GM18868 (cell line): ENCODE results near the gene CNKSR3.
"Not testable (repeated sequence)": the region's sequence is repeated elsewhere in the genome, so short reads cannot be mapped to it uniquely, and the experiment has no call there.

ENCODE experiments used
- ATAC-seq: cut with Tn5 transposase; IDR thresholded peaks from one replicate; pipeline ENCODE4 v1.9.1; 2021; ENCODE audit warnings: mild to moderate bottlenecking, moderate library complexity; ENCODE audit not compliant: unreplicated experiment

Gene CNKSR3

GRCh38 chr6:154528310-154528915 lies 17.9 kb upstream of the CNKSR3 start:
- no peak for ATAC-seq

DNA sequence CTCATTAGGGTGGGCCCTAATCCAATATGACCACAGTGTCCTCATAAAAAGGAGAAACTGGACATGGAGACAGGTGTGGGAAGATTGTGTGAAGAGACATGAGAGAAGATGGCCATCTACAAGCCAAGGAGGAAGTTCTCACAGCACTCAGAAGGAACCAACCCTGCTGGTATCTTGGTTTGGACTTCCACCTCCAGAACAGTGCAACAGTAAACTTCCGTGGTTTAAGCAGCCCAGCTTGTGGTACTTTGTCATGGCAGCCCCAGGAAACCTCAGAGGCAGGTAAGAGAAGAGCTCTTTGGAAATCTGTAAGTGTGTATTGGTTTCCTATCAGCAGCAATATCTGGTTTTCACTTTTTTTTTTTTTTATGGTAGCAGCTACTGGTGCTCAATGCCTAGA lies 16.5 kb upstream of the CNKSR3 start:
- ATAC-seq = no peak

DNA sequence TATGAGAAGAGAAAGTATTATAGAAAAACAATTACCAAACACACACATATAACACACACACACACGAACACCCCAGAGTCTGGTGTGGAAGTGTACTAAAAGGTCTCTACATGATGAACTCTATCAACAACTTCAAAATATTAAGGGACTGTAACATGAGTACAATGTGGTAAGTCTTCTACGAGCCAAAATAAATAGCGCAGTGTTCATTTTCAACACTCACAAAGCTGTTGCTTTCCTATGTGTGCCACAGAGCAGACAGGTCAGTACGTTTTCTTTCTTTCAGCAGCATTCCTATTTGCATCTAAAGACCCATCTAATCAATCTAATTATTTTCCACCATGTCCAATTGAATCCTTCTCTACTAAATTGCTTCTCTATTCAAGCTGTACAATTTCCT lies 12.1 kb upstream of the CNKSR3 start:
- ATAC-seq = no peak

- no peak for ATAC-seq
Observed at GRCh38 chr6:154521412-154521811, 10.9 kb upstream of the CNKSR3 start.

DNA sequence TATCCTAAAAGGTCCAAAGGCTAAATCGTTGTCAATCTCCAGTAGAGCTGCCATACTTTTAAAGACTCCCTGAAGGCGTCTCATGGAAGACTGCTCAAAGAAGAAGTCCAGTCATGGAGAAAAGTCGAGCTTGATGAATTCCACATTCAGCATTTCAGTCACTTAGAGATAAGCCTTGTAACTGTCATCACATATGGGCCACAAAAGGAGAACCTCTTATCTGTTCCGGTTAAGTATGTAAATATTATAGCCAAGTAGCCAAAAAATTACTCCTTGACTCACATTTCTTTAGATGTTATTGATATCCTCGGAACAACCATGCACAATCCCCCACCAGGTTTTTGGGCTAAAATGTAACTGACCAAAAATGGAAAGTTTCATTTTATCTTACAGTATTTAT lies 9.8 kb upstream of the CNKSR3 start:
- no peak for ATAC-seq

GRCh38 chr6:154518396-154518795 lies 7.9 kb upstream of the CNKSR3 start:
- no peak for ATAC-seq

DNA sequence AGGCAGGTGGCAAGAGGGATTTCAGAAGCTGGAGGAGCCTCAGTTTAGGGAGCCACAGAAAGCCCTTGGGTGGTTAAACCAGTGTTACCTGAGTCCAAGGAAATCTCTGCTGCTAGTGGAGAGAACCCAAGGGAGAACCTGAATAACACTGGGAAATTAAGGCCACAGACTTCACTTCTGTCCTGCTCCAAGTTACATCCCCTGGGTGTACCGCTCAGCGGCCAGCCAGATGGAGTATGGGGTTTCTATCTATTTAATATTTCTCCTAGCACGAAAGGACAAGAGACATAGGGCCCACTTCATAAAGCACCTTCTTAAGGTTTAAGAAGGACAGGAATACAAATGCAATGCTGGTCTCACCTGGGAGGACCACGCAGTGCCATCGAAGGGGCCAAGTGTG lies 5.8 kb upstream of the CNKSR3 start:
- no peak for ATAC-seq

DNA sequence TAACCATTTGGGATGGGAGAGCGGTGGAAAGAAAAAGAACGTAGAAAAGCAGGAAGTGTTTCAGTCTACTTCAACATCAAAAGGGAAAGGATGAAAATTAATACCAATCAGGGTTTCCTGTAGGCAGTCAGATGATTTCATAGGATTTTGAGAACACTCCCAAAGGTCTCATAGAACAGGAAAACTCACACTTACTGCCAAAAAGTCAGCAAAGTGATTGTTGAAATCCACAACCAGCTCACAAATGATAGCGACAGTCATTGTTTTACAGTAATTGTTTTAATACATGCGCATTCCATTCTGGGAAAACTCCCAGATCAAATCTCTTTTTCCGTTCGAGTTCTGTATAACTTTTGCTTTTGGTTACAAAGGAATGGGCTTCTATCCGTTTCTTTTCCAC lies 5.3 kb upstream of the CNKSR3 start:
- no peak for ATAC-seq

- ATAC-seq = not testable (repeated sequence)
Observed at GRCh38 chr6:154515076-154515475, 4.6 kb upstream of the CNKSR3 start.

GRCh38 chr6:154514481-154514880 lies 4.0 kb upstream of the CNKSR3 start:
- no peak for ATAC-seq

DNA sequence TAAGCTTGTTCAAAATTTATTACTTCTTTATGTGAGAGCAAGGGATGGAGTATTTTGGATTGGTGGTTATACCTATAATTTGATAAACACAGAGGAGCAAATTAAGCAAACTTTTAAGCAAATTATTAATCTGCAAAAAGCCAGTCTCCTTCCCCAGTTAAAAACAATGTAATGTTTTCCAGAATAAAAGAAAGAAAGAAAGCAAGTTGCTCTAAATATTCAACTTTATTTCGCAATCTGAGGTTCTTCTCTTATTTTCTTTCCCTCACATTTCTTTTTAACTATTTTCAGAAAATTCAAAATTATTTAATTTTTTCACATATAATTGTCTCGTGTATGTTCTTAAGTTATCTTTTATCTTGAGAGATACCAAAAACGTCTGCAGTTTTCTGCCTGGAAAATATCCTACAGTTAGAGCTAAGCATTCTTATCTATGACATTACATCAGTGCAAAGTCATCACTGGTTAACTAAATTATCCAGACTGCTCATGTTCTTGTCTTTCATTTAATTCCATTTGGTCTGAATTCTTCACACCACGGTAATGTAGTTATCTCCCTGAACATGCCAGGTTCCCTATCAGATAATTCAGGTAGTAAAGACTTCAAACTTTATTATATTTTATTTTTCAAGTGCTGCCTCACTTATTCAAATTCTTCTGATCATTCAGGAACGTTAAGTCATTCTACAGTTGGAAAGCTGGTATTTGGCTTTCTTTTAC lies 3.3 kb upstream of the CNKSR3 start:
- ATAC-seq = no peak

- no peak for ATAC-seq
Observed at GRCh38 chr6:154512201-154512600, 1.7 kb upstream of the CNKSR3 start.

DNA sequence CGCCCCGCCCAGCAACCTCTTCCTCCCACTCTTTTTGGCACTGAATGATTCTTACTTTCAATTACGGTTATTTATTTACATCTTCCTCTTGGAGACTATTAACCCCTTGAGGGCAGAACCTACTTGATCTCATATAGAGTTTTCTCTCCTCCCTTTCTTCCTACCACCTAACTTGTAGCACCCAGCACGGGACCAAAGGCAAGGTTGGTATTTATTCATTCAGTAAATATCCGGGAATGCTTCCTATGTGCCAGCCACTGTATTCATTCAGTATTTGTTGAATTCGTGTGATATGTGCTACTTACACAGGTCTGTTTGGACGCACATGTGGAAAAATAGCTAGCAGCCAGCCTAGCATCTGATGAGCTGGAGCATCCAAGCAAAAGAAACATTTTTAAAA lies 1.3 kb upstream of the CNKSR3 start:
- ATAC-seq = no peak

DNA sequence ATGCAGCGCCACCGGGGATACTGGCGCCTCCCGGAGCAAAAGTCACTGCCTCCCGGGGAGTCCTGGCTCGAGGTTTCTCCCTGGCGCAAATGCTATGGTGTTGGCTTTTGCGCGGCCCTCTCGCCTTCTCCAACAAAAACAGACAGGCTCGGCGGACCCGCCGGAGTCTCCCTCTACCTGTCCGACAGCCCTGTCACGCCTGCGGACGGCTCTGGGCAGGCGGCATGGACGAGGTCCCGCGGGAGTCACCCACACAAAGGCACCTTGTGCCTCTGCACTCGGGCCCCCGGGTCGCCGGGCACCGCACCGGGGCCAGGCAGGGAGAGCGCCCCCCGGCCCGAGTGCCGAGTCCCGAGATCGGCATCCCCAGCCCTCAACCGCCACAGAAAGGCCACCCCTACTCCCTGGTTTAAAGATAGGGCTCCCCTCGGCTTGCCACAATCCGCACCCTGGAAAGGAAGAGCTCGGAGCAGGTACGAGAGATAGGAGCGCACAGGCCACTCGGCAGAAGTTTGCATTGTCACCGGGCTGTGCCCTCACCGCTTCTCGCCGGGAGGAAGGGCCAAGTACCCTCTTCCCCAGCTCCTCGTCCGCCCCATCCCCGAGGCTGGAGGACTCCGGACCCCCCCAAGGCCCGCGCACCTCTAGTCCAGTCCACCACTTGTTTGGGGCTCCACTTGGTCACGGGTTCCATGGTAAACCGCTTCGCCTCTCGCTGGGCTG lies 903 bp downstream of the CNKSR3 start:
- ATAC-seq = peak; percentile 12

- no peak for ATAC-seq
Observed at GRCh38 chr6:154508573-154509375, 1.7 kb downstream of the CNKSR3 start.

DNA sequence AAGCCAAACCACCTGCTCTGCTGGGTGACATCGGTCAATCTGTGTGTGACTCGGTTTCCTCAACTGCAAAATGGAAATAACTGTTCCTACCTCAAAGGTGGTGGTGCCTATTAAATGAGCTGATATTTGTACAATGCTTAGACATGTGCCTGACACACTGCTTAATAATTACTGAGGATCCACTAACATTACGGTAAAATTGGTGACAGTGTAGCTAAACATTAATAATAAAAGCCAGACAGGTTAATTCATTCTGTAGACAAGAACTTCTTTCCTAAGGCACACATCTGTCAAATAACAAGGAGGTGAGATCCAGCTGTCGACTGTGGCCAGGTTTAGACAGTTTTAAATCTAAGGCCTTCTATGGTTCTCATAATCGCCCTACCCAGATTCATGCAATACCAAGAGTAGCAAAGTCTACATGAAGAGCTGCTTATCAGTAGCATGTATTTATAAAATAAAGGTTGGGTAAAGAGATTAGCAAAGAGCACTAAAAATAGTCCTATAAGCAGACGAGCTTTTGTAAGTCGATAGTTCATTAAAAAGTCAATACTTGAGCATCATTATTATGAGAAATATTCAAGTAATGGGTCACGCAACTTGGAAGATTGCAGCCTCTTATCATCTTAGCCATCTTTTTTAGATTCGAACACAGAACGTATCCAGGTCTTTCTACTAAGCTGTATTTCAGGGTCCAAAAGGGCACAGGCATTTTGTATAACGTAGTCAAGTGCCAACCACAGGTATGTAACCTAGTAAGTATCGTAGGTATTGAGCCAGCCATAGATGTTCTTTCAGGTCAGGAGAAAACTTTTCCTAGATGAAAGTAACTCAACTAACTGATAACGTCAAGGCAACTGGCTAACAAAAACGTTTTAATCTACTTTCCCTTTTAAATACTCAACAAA lies 3.2 kb downstream of the CNKSR3 start:
- no peak for ATAC-seq

- ATAC-seq = no peak
Observed at GRCh38 chr6:154506582-154506981, 3.9 kb downstream of the CNKSR3 start.

GRCh38 chr6:154506108-154506507 lies 4.4 kb downstream of the CNKSR3 start:
- no peak for ATAC-seq

DNA sequence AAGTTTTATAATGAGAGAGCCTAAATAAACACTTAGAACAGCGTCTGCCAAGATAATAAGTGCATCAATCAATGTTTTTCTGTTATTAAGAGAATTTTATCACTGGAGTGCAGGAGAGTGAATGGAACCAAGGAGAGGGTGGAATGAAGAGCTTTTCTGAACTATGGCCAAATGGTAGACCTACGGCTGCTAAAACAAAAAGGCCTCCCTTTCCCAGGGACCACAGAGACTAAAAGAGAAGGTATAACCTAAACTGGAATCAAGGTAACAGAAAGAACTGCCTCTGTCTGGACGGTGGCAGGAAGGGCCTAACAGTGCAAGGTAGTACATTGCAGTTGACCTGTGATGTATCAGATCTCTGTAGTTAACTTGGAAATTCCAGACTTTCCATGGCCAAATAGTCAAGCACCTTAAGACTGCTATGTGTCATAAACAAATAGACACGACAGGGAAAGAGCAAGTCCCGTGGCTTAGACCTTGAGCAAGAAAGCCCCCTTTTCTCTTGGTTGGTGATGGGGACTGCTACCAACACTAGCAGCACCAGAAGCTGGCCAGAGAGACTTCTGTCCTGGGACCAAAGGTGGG lies 5.5 kb downstream of the CNKSR3 start:
- no peak for ATAC-seq

- no peak for ATAC-seq
Observed at GRCh38 chr6:154504102-154504501, 6.4 kb downstream of the CNKSR3 start.
